SU-DHL-6 (cell line): ENCODE data around the gene CNTNAP5.

Experiments
- H2AFZ ChIP-seq: fragments of 200-600 bp; sonication (generic); 2 replicates; pipeline ENCODE4 v1.6.1; 2014; ENCODE audit warnings: low read depth, mild to moderate bottlenecking, moderate library complexity, mixed read lengths, antibody characterized with exemption, low read length; ENCODE audit not compliant: severe bottlenecking
- H3F3A ChIP-seq: fragments of 200-600 bp; shearing (Covaris generic); 2 replicates; pipeline ENCODE4 v1.6.0; 2016; ENCODE audit warnings: antibody characterized with exemption, mild to moderate bottlenecking; ENCODE audit not compliant: insufficient read depth
- H3K27ac ChIP-seq: fragments of 200-600 bp; sonication (generic); 2 replicates; pipeline ENCODE4 v1.5.1; 2016; ENCODE audit warnings: low read depth, mild to moderate bottlenecking, low read length, moderate library complexity, mixed read lengths
- H3K27me3 ChIP-seq: fragments of 200-600 bp; sonication (generic), shearing (Covaris generic); 2 replicates; pipeline ENCODE4 v1.6.0; 2014; ENCODE audit warnings: mild to moderate bottlenecking, low read length
- H3K36me3 ChIP-seq: fragments of 200-600 bp; sonication (generic); 2 replicates; pipeline ENCODE4 v1.6.1; 2014; ENCODE audit warnings: mild to moderate bottlenecking, low read length, mixed read lengths
- H3K4me2 ChIP-seq: fragments of 300-600, 200-600 bp; shearing (Covaris generic), sonication (generic); 2 replicates; pipeline ENCODE4 v1.6.0; 2014; ENCODE audit warnings: low read length, low read depth, mild to moderate bottlenecking; ENCODE audit not compliant: poor library complexity, severe bottlenecking
- H3K4me3 ChIP-seq: fragments of 200-600 bp; sonication (generic); 2 replicates; pipeline ENCODE4 v1.5.1; 2014; ENCODE audit warnings: antibody characterized with exemption, low read length, mild to moderate bottlenecking, mixed read lengths; ENCODE audit not compliant: insufficient read depth, poor library complexity, severe bottlenecking
- H3K79me2 ChIP-seq: fragments of 200-600 bp; sonication (generic); 2 replicates; pipeline ENCODE4 v1.6.1; 2014; ENCODE audit warnings: mild to moderate bottlenecking, low read length, moderate library complexity; ENCODE audit not compliant: insufficient read depth
- H3K9ac ChIP-seq: fragments of 200-600 bp; sonication (generic); 2 replicates; pipeline ENCODE4 v1.7.0; 2014; ENCODE audit warnings: mild to moderate bottlenecking, low read length
- H3K9me2 ChIP-seq: fragments of 200-600 bp; sonication (generic); replicated peaks from 2 replicates; pipeline ENCODE4 v1.6.1; 2014; ENCODE audit warnings: low read length; ENCODE audit not compliant: insufficient read depth
- H3K9me3 ChIP-seq: fragments of 200-600 bp; sonication (generic); 2 replicates; pipeline ENCODE4 v1.6.1; 2014; ENCODE audit warnings: low read length, mixed read lengths; ENCODE audit not compliant: insufficient read depth
- H4K20me1 ChIP-seq: fragments of 200-600 bp; sonication (generic); 2 replicates; pipeline ENCODE4 v1.6.1; 2014; ENCODE audit warnings: low read depth, mild to moderate bottlenecking, antibody characterized with exemption, low read length, moderate library complexity, mixed read lengths
- EZH2phosphoT487 ChIP-seq: fragments of 200-600 bp; sonication (generic), shearing (Covaris generic); conservative IDR thresholded peaks from 2 replicates; pipeline ENCODE4 v1.6.1; 2018; ENCODE audit warnings: mild to moderate bottlenecking, antibody characterized with exemption, low read length, moderate library complexity, mixed read lengths
- TF ChIP-seq, protein P1 (sequence below): fragments of 200-600 bp; sonication (generic); IDR thresholded peaks from one replicate; pipeline ENCODE4 v1.5.1; 2017; ENCODE audit warnings: antibody characterized with exemption, mild to moderate bottlenecking, low read length, moderate library complexity; ENCODE audit not compliant: insufficient read depth, poor library complexity, severe bottlenecking

CNTNAP5 gene

DNA sequence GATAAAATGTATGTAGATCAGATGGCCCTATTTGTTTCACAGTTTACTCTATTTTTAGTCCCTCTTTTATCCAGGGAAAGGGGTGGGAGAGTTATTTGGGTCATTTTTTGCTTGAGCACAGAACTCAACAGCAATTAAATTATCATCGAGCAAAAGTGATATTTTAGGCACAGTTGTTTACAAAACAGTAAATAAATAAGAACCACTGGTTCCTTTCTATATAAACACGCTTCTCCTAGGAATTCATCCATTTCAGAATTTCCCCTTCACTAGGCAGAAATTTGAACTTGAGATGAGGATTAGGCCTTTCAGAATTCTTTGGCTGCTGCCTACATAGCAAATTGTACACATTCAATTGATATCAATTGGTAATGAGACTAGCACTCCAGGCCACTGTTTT lies 812.4 kb downstream of the CNTNAP5 start:
- no peak overlapping the region for H3K4me3 ChIP-seq
- no peaks in the 10 kb centered on the region for H3K27me3 ChIP-seq
- no peak overlapping the region for H3K4me2 ChIP-seq
- TF ChIP-seq, protein P1, sequence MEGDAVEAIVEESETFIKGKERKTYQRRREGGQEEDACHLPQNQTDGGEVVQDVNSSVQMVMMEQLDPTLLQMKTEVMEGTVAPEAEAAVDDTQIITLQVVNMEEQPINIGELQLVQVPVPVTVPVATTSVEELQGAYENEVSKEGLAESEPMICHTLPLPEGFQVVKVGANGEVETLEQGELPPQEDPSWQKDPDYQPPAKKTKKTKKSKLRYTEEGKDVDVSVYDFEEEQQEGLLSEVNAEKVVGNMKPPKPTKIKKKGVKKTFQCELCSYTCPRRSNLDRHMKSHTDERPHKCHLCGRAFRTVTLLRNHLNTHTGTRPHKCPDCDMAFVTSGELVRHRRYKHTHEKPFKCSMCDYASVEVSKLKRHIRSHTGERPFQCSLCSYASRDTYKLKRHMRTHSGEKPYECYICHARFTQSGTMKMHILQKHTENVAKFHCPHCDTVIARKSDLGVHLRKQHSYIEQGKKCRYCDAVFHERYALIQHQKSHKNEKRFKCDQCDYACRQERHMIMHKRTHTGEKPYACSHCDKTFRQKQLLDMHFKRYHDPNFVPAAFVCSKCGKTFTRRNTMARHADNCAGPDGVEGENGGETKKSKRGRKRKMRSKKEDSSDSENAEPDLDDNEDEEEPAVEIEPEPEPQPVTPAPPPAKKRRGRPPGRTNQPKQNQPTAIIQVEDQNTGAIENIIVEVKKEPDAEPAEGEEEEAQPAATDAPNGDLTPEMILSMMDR, result no peak
- TF ChIP-seq EZH2phosphoT487, result no peak
- no peak overlapping the region for H3K27ac ChIP-seq
- H2AFZ ChIP-seq, result no peak overlapping the region
- H3K9me3 ChIP-seq, result no peaks in the 10 kb centered on the region
- no peaks in the 10 kb centered on the region for H3F3A ChIP-seq
- H3K79me2 ChIP-seq, result no peaks in the 10 kb centered on the region
- H3K9me2 ChIP-seq, result no peaks in the 10 kb centered on the region
- no peaks in the 10 kb centered on the region for H3K36me3 ChIP-seq
- no peaks in the 10 kb centered on the region for H4K20me1 ChIP-seq
- H3K9ac ChIP-seq, result no peak overlapping the region

DNA sequence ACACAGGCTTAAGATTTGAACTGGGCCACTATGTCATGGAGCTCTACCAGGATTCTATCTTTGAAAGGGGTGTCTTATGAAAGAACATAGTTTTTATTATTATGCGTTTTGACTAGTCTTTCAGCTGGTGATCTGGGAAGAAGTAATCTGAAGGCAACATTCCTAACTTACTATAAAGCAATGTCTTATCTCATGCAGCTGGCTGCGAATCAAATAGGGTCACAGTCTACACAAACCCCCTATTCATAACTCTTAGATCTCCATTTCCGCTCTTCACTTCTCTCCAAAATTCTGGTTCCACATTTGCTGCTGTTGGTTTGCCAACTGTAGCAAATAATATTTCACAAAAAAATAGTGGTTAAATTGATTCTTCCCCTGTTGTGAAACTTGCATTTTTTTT lies 813.3 kb downstream of the CNTNAP5 start:
- no peaks in the 10 kb centered on the region for H3K9me2 ChIP-seq
- no peak overlapping the region for H3K27ac ChIP-seq
- no peaks in the 10 kb centered on the region for H3K79me2 ChIP-seq

DNA sequence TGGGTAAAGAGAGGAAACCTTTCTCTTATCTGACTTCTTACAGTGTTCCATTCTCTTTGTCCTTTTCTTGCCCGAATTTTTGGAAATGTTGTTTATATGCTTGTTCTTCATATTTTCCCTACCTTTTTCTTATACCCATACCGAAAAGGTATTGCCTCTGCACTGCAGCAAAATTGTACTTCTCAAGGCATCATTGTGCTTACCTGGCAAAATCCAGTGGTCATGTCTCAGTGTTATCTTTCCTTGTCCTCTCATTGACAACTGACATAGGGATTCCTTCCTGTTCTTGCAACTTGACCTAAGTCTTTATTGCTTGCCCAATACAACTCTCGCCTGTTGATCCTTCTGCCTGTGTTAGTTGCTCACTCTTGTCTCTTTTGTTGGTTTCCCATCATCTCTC lies 842.2 kb downstream of the CNTNAP5 start:
- Histone ChIP-seq H3K9me3 (no peaks in the 10 kb centered on the region), H4K20me1 (no peaks in the 10 kb centered on the region), H3K27ac (no peak overlapping the region), H3F3A (no peaks in the 10 kb centered on the region), H3K36me3 (no peaks in the 10 kb centered on the region), H3K9me2 (no peaks in the 10 kb centered on the region), H2AFZ (no peak overlapping the region), H3K4me2 (no peak overlapping the region), H3K27me3 (no peaks in the 10 kb centered on the region), H3K79me2 (no peaks in the 10 kb centered on the region), H3K4me3 (no peak overlapping the region), H3K9ac (no peak overlapping the region)
- TF ChIP-seq, protein P1, result no peak
- no peak for TF ChIP-seq EZH2phosphoT487

More for the DNA sequence above, 813.3 kb downstream of the CNTNAP5 start:
- TF ChIP-seq, protein P1, result no peak
- Histone ChIP-seq H3K9ac (no peak overlapping the region), H3K4me2 (no peak overlapping the region), H3K27me3 (no peaks in the 10 kb centered on the region), H3K4me3 (no peak overlapping the region), H2AFZ (no peak overlapping the region), H4K20me1 (no peaks in the 10 kb centered on the region), H3F3A (no peaks in the 10 kb centered on the region), H3K36me3 (no peaks in the 10 kb centered on the region), H3K9me3 (no peaks in the 10 kb centered on the region)

DNA sequence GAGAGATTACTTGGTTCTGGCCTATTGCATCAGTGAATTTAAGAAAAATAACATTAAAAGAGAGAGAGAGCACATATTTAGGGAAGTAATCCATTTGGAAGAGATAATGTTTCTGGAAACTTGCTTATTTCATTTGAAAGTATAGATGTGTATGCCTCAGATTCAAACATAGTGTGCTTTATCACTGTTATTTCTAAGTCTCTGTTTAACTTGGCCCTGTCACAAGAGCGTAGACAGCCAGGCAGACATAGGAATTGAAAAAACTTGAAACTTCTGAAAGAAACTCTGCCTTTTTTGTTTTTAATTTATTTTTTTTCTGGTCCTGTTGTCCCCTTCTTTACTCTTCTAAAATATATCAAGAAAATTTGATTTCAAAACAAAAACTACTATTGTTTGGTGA lies 849.1 kb downstream of the CNTNAP5 start:
- Histone ChIP-seq H3K9me2 (no peaks in the 10 kb centered on the region), H3K27me3 (no peaks in the 10 kb centered on the region), H4K20me1 (no peaks in the 10 kb centered on the region), H2AFZ (no peak overlapping the region), H3K79me2 (no peaks in the 10 kb centered on the region), H3K9me3 (no peaks in the 10 kb centered on the region), H3K36me3 (no peaks in the 10 kb centered on the region), H3K27ac (no peak overlapping the region), H3K4me2 (no peak overlapping the region), H3K4me3 (no peak overlapping the region), H3F3A (no peaks in the 10 kb centered on the region), H3K9ac (no peak overlapping the region)
- TF ChIP-seq, protein P1, result no peak
- TF ChIP-seq EZH2phosphoT487, result no peak
